ENCODE results near the gene ZNF335.
"Not testable (repeated sequence)": the region's sequence is repeated elsewhere in the genome, so short reads cannot be mapped to it uniquely, and the experiment has no call there.

The ZNF335 gene

GRCh38 chr20:45969712-45970634, 2.0 kb downstream of the ZNF335 start:
- peak; percentile 70 to 85 for DNase-seq

GRCh38 chr20:45968801-45969711, 2.9 kb downstream of the ZNF335 start:
- no peak for DNase-seq

GRCh38 chr20:45968081-45968671, 3.8 kb downstream of the ZNF335 start:
- no peak for DNase-seq

- DNase-seq = no peak
Measured at GRCh38 chr20:45967551-45968080, 4.4 kb downstream of the ZNF335 start.

GRCh38 chr20:45965169-45966002, 6.6 kb downstream of the ZNF335 start:
- no peak for DNase-seq

GRCh38 chr20:45964006-45964400, 8.0 kb downstream of the ZNF335 start:
- no peak for DNase-seq

GRCh38 chr20:45963059-45964005, 8.7 kb downstream of the ZNF335 start:
- DNase-seq = peak; percentile 47 to 49

GRCh38 chr20:45962031-45962755, 9.8 kb downstream of the ZNF335 start:
- DNase-seq = no peak

- no peak for DNase-seq
Measured at GRCh38 chr20:45959956-45960630, 11.9 kb downstream of the ZNF335 start.

GRCh38 chr20:45959126-45959525, 12.9 kb downstream of the ZNF335 start:
- DNase-seq = no peak

GRCh38 chr20:45958593-45958992, 13.4 kb downstream of the ZNF335 start:
- no peak for DNase-seq

GRCh38 chr20:45957021-45957941, 14.7 kb downstream of the ZNF335 start:
- no peak for DNase-seq

- DNase-seq = not testable (repeated sequence)
Measured at GRCh38 chr20:45956326-45956725, 15.7 kb downstream of the ZNF335 start.

GRCh38 chr20:45953672-45954071, 18.3 kb downstream of the ZNF335 start:
- DNase-seq = no peak

- no peak for DNase-seq
Measured at GRCh38 chr20:45952861-45953260, 19.1 kb downstream of the ZNF335 start.

GRCh38 chr20:45951925-45952834, 19.8 kb downstream of the ZNF335 start:
- no peak for DNase-seq

GRCh38 chr20:45950330-45950646, 21.7 kb downstream of the ZNF335 start:
- no peak for DNase-seq

All from Kasumi-1 (cell line).